ENCODE results near the gene ZNF865. TPM values are rescaled to one million over a fixed set of nuclear protein-coding genes. Genes with fewer than 3 reads are reported as not detected.

Gene ZNF865
- total and polyA plus RNA-seq, 10 of the 15 experiments (the other 5 are each of a cell fraction or from before 2014, with no cell fraction given): 0.02 to 18.3 (median 0.90) TPM

GRCh38 chr19:55653651-55654322, 48.3 kb downstream of the ZNF865 start:
- ChIA-PET POLR2A (interaction anchor here (0.7 to 1.6 kb wide), 15 partner anchors 9 to 661 kb away, joined by 3 to 12 read pairs (median 6); partner anchors contain the start of genes FIZ1, ZNF524, ZNF581 and ZNF784), RAD21 (ENCODE audit: unreplicated experiment) (interaction anchor here (0.7 to 1.6 kb wide), 10 partner anchors 11 to 1463 kb away, joined by 3 to 34 read pairs (median 4); partner anchors contain the start of genes TSEN34 and ZNF581), SMC1A (ENCODE audit: uncharacterized antibody, unreplicated experiment) (interaction anchor here (0.7 to 2.6 kb wide), 7 partner anchors 11 to 156 kb away, joined by 3 to 28 read pairs (median 4); partner anchors contain the start of gene ZNF784), CTCF (interaction anchor here (0.6 to 3.6 kb wide), 29 partner anchors 9 to 1275 kb away, joined by 3 to 85 read pairs (median 4); partner anchors contain the start of genes FIZ1, PPP1R12C, ZNF524 and ZNF581)
- Histone ChIP-seq H3K27ac (ENCODE audit: control insufficient read depth, insufficient read depth) (peak overlapping the region; percentile 100), H3K9me3 (replicated peaks; ENCODE audit: control insufficient read depth, insufficient read depth, low read length) (no peaks in the 10 kb centered on the region), H3K4me1 (ENCODE audit: control insufficient read depth, insufficient read depth, low read length) (peaks cover 17% of the 10 kb centered on the region), H2AFZ (ENCODE audit: control insufficient read depth, low read depth, low read length) (peak overlapping the region; percentile 96), H3K27me3 (replicated peaks in 1 of 2; ENCODE audit: control insufficient read depth in 2 of 2, insufficient read depth in 2 of 2, low read length in 1 of 2) (no peaks in the 10 kb centered on the region), H3K4me3 (peak overlapping the region; percentile 75), H3K36me3 (ENCODE audit: control insufficient read depth in 2 of 2, insufficient read depth in 2 of 2, low read length in 1 of 2) (peaks cover 0 to 4% of the 10 kb centered on the region in 2 experiments; a peak in 3 of 4 replicates), H3K9ac (ENCODE audit: control insufficient read depth, insufficient read depth, low read length) (peak overlapping the region; percentile 99), H4K20me1 (ENCODE audit: control insufficient read depth, insufficient read depth) (peaks cover 9% of the 10 kb centered on the region), H3K79me2 (ENCODE audit: control insufficient read depth, insufficient read depth, low read length) (peaks cover 47% of the 10 kb centered on the region), H3K4me2 (ENCODE audit: control insufficient read depth, insufficient read depth) (peak overlapping the region; percentile 90; the same call in 1 of the 2 replicates)
- DNase-seq (ENCODE audit: low read depth, low spot score): peak; percentile 95
- BruUV-seq (replicated peaks): TSS peak; percentile 86
- no peak for FAIRE-seq
- WGBS (ENCODE audit: insufficient coverage, insufficient replicate concordance, low lambda C conversion rate, missing lambda C conversion rate): under 1% methylated on average over 56 of the region's 57 CpGs
- intact Hi-C loops (cut with micrococcal nuclease; ENCODE audit: unreplicated experiment) (loop anchor here (2.0 kb wide), 1 partner anchor 25 kb away; no protein-coding TSS in a partner anchor), in situ Hi-C loops (cut with MboI) (loop anchor here (5.0 to 25.0 kb wide), 3 partner anchors 659 to 1516 kb away; partner anchors contain the start of genes CNOT3, LENG9 and ZSCAN5A)
- peak; percentile 52 for ATAC-seq
- TF ChIP-seq ZNF592 (IDR thresholded peaks at IDR 0.05) (peak; percentile 97), ETV6 (conservative IDR thresholded peaks at IDR 0.05 in 1 of 2, IDR thresholded peaks at IDR 0.05 in 1 of 2; ENCODE audit: borderline replicate concordance in 1 of 2, low read depth in 1 of 2) (0 out of 4 replicates have a peak, but pooled peaks of 1 of the 2 experiments have one; percentile 31), POU2F2 (IDR thresholded peaks at IDR 0.05; ENCODE audit: borderline replicate concordance, low read depth, low read length) (peak; percentile 29; the same call in 1 of the 3 replicates), ZNF384 (IDR thresholded peaks at IDR 0.05; ENCODE audit: borderline replicate concordance, low read depth, low read length) (peak; percentile 71), CHD2 (IDR thresholded peaks at IDR 0.05; ENCODE audit: borderline replicate concordance, low read depth, low read length) (peak; percentile 67; the same call in 1 of the 2 replicates), MXI1 (IDR thresholded peaks at IDR 0.05; ENCODE audit: low read depth, low read length) (peak; percentile 94; the same call in 1 of the 2 replicates), RELA (IDR thresholded peaks at IDR 0.05; ENCODE audit: borderline replicate concordance, partially characterized antibody) (peak; percentile 13), SREBF1 (IDR thresholded peaks at IDR 0.05; ENCODE audit: low read length) (0 out of 2 replicates have a peak, but pooled peaks have one; percentile 12), RUNX3 (IDR thresholded peaks at IDR 0.05; ENCODE audit: low read length) (no peak; the same call in 1 of the 2 replicates), YY1 (IDR thresholded peaks at IDR 0.05; ENCODE audit: low read depth, low read length) (peak; percentile 84), MYC (IDR thresholded peaks at IDR 0.05; ENCODE audit: insufficient read depth, insufficient read length, insufficient replicate concordance, low read length, severe bottlenecking) (no peak), E2F4 (IDR thresholded peaks at IDR 0.05; ENCODE audit: low read depth, low read length) (0 out of 2 replicates have a peak, but pooled peaks have one; percentile 25)
